CD4-positive, alpha-beta memory T cell (primary cell): ENCODE measurements around the gene PDLIM7. TPM values are rescaled to one million over a fixed set of nuclear protein-coding genes. Genes with fewer than 3 reads are reported as not detected.
"Not testable (repeated sequence)": the region's sequence is repeated elsewhere in the genome, so short reads cannot be mapped to it uniquely, and the experiment has no call there.

ENCODE experiments used
- CTCF ChIA-PET: fragments of 350-600 bp; sonication (Branson Sonifier 250); formaldehyde crosslinking; loops from one replicate; lab custom pipeline; 2021; ENCODE audit warnings: inconsistent platforms; ENCODE audit not compliant: partially characterized antibody; lab: Charles Lee
- POLR2A ChIA-PET: fragments of 350-600 bp; sonication (Branson Sonifier 250); formaldehyde crosslinking; loops from one replicate; lab custom pipeline; 2021; ENCODE audit not compliant: partially characterized antibody; lab: Charles Lee
- DNase-seq, 5 donors: peaks; one replicate each; pipeline versions ENCODE4 v3.0.0 to v3.0.0-alpha.2; 2020 to 2022; ENCODE audit warnings: mixed read lengths in 1 of 5
- H3K27ac ChIP-seq: one replicate; pipeline ENCODE4 v1.7.0; 2013; ENCODE audit warnings: low read depth, low read length
- H3K27me3 ChIP-seq: 2 replicates; pipeline ENCODE4 v1.7.0; 2013; ENCODE audit warnings: mild to moderate bottlenecking, low read length, moderate library complexity; ENCODE audit not compliant: insufficient read depth
- H3K36me3 ChIP-seq: 2 replicates; pipeline ENCODE4 v1.7.0; 2013; ENCODE audit warnings: mild to moderate bottlenecking, low read length, moderate library complexity; ENCODE audit not compliant: insufficient read depth
- H3K4me1 ChIP-seq: 2 replicates; pipeline ENCODE4 v1.7.0; 2013; ENCODE audit warnings: mild to moderate bottlenecking, low read length, moderate library complexity; ENCODE audit not compliant: insufficient read depth
- H3K4me3 ChIP-seq, 2 donors: one replicate each; pipeline ENCODE4 v1.7.0; 2013; ENCODE audit warnings: low read length in 2 of 2, mild to moderate bottlenecking in 1 of 2
- H3K9me3 ChIP-seq, 2 donors: one replicate each; pipeline ENCODE4 v1.7.0; 2013; ENCODE audit warnings: low read length in 2 of 2, control low read depth in 1 of 2; ENCODE audit not compliant: control insufficient read depth in 1 of 2
- H3K27ac Mint-ChIP-seq, 7 donors: one replicate each; pipeline ENCODE4 v1.8.0; 2020 to 2021; ENCODE audit warnings: mixed read lengths in 7 of 7, mild to moderate bottlenecking in 6 of 7, inconsistent platforms in 3 of 7, moderate library complexity in 3 of 7
- H3K27me3 Mint-ChIP-seq, 2 donors: one replicate each; pipeline ENCODE4 v1.8.0; 2020 to 2021; ENCODE audit warnings: mixed read lengths in 2 of 2
- H3K36me3 Mint-ChIP-seq, 2 donors: one replicate each; pipeline ENCODE4 v1.8.0; 2020 to 2021; ENCODE audit warnings: mixed read lengths in 2 of 2, inconsistent platforms in 1 of 2, mild to moderate bottlenecking in 1 of 2
- H3K4me1 Mint-ChIP-seq, 4 donors: one replicate each; pipeline ENCODE4 v1.8.0; 2020 to 2021; ENCODE audit warnings: mixed read lengths in 4 of 4, mild to moderate bottlenecking in 1 of 4
- H3K4me3 Mint-ChIP-seq, 8 donors: one replicate each; pipeline ENCODE4 v1.8.0; 2020 to 2021; ENCODE audit warnings: mixed read lengths in 8 of 8, mild to moderate bottlenecking in 7 of 8, moderate library complexity in 6 of 8, inconsistent platforms in 3 of 8
- H3K9me3 Mint-ChIP-seq, 8 donors: one replicate each; pipeline ENCODE4 v1.8.0; 2020 to 2021; ENCODE audit warnings: mixed read lengths in 8 of 8, mild to moderate bottlenecking in 5 of 8, inconsistent platforms in 3 of 8, moderate library complexity in 1 of 8
- intact Hi-C: fragments of 100-400 bp; cut with micrococcal nuclease; formaldehyde crosslinking; loops from one replicate; pipeline ENCODE4 v1.15.1; 2023
- polyA plus RNA-seq, 2 donors: library from polyadenylated mRNA; unstranded; fragments of 300-500 nt; fragmentation: Illumina TruSeq; gene quantifications; one replicate each; pipeline ENCODE4 v1.2.3, GENCODE V29; 2021
- total RNA-seq, 2 experiments: library from RNA; stranded (reverse); gene quantifications; one replicate each; pipeline ENCODE4 v1.2.3, GENCODE V29; 2021

The PDLIM7 gene
- total and polyA plus RNA-seq, 4 experiments from 2014 or later, result 3.3 to 7.3 (median 4.6) TPM

GRCh38 chr5:177538876-177539275 is 41.5 kb upstream of the PDLIM7 start:
- POLR2A ChIA-PET, result no interaction called here
- Mint-ChIP-seq H3K9me3 (no peaks in the 10 kb centered on the region), H3K4me3 (no peak overlapping the region), H3K27ac (no peak overlapping the region), H3K36me3 (peaks cover 19 to 64% of the 10 kb centered on the region in 2 donors), H3K27me3 (no peaks in the 10 kb centered on the region), H3K4me1 (peaks cover 0 to 18% (median 9%) of the 10 kb centered on the region in 4 donors)
- Histone ChIP-seq H3K4me3 (no peak overlapping the region), H3K9me3 (no peaks in the 10 kb centered on the region), H3K27me3 (no peaks in the 10 kb centered on the region), H3K36me3 (peaks cover 40% of the 10 kb centered on the region), H3K27ac (no peak overlapping the region), H3K4me1 (no peaks in the 10 kb centered on the region)
- CTCF ChIA-PET, result interaction anchor here (1.1 to 1.5 kb wide), 2 partner anchors 23 to 68 kb away, joined by 3 to 4 read pairs; partner anchors contain the start of gene DDX41
- intact Hi-C loops, result no loop called here
- DNase-seq, result no peak

GRCh38 chr5:177537389-177538361 is 40.3 kb upstream of the PDLIM7 start:
- Histone ChIP-seq H3K4me1 (no peaks in the 10 kb centered on the region), H3K27me3 (no peaks in the 10 kb centered on the region), H3K27ac (no peak overlapping the region), H3K4me3 (no peak overlapping the region), H3K36me3 (peaks cover 43% of the 10 kb centered on the region), H3K9me3 (no peaks in the 10 kb centered on the region)
- Mint-ChIP-seq H3K4me1 (peaks cover 0 to 12% (median 4%) of the 10 kb centered on the region in 4 donors), H3K27me3 (no peaks in the 10 kb centered on the region), H3K27ac (peak overlapping the region in 4 of 7 donors; percentile 29 to 88 (median 52)), H3K36me3 (peaks cover 22 to 68% of the 10 kb centered on the region in 2 donors), H3K4me3 (no peak overlapping the region), H3K9me3 (no peaks in the 10 kb centered on the region)
- intact Hi-C loops, result no loop called here
- DNase-seq, result no peak
- ChIA-PET POLR2A (interaction anchor here (0.7 kb wide), 1 partner anchor 8 kb away, joined by 3 read pairs; no protein-coding TSS in a partner anchor), CTCF (interaction anchor here (1.1 to 1.2 kb wide), 2 partner anchors 38 to 70 kb away, joined by 3 to 4 read pairs; no protein-coding TSS in a partner anchor)

GRCh38 chr5:177536386-177536785 is 39.0 kb upstream of the PDLIM7 start:
- Mint-ChIP-seq H3K27ac (peak overlapping the region in 2 of 7 donors; percentile 15 to 69), H3K9me3 (no peaks in the 10 kb centered on the region), H3K36me3 (peaks cover 27 to 67% of the 10 kb centered on the region in 2 donors)

GRCh38 chr5:177535125-177535524 is 37.7 kb upstream of the PDLIM7 start:
- H3K36me3 ChIP-seq, result peaks cover 56% of the 10 kb centered on the region

More at GRCh38 chr5:177536386-177536785, 39.0 kb upstream of the PDLIM7 start:
- H3K9me3 ChIP-seq, result no peaks in the 10 kb centered on the region
- no peaks in the 10 kb centered on the region for H3K27me3 Mint-ChIP-seq
- H3K36me3 ChIP-seq, result peaks cover 45% of the 10 kb centered on the region
- intact Hi-C loops, result no loop called here
- H3K27me3 ChIP-seq, result no peaks in the 10 kb centered on the region
- H3K4me1 ChIP-seq, result no peaks in the 10 kb centered on the region
- H3K27ac ChIP-seq, result no peak overlapping the region
- peaks cover 0 to 12% (median 3%) of the 10 kb centered on the region in 4 donors for H3K4me1 Mint-ChIP-seq
- no peak for DNase-seq
- no peak overlapping the region for H3K4me3 ChIP-seq
- ChIA-PET POLR2A (no interaction called here), CTCF (no interaction called here)
- H3K4me3 Mint-ChIP-seq, result peak overlapping the region in 1 of 8 donors; percentile 45

GRCh38 chr5:177534433-177534832 is 37.0 kb upstream of the PDLIM7 start:
- H3K4me3 ChIP-seq, H3K27ac Mint-ChIP-seq, H3K9me3 Mint-ChIP-seq, H3K4me1 Mint-ChIP-seq, intact Hi-C loops, H3K27me3 Mint-ChIP-seq, DNase-seq, H3K9me3 ChIP-seq, H3K4me3 Mint-ChIP-seq, H3K27me3 ChIP-seq, H3K4me1 ChIP-seq, H3K27ac ChIP-seq: not testable (repeated sequence)
- POLR2A ChIA-PET, result interaction anchor here (0.6 kb wide), 1 partner anchor 1092 kb away, joined by 3 read pairs; no protein-coding TSS in a partner anchor
- H3K36me3 ChIP-seq, result peaks cover 62% of the 10 kb centered on the region
- CTCF ChIA-PET, result interaction anchor here (0.7 to 0.9 kb wide), 2 partner anchors 33 to 224 kb away, joined by 3 read pairs; no protein-coding TSS in a partner anchor
- peaks cover 38 to 64% of the 10 kb centered on the region in 2 donors for H3K36me3 Mint-ChIP-seq

More at GRCh38 chr5:177535125-177535524, 37.7 kb upstream of the PDLIM7 start:
- no peak overlapping the region for H3K4me3 ChIP-seq
- H3K27ac ChIP-seq, result no peak overlapping the region
- H3K9me3 ChIP-seq, result no peaks in the 10 kb centered on the region
- H3K36me3 Mint-ChIP-seq, result peaks cover 34 to 67% of the 10 kb centered on the region in 2 donors
- H3K4me1 Mint-ChIP-seq, result peaks cover 0 to 9% (median 3%) of the 10 kb centered on the region in 4 donors
- POLR2A ChIA-PET, result no interaction called here
- no peaks in the 10 kb centered on the region for H3K27me3 Mint-ChIP-seq
- CTCF ChIA-PET, result no interaction called here
- no peak overlapping the region for H3K4me3 Mint-ChIP-seq
- no peak for DNase-seq
- no peaks in the 10 kb centered on the region for H3K9me3 Mint-ChIP-seq
- H3K27me3 ChIP-seq, result no peaks in the 10 kb centered on the region
- H3K4me1 ChIP-seq, result no peaks in the 10 kb centered on the region
- intact Hi-C loops, result no loop called here
- H3K27ac Mint-ChIP-seq, result peak overlapping the region in 1 of 7 donors; percentile 38

- H3K4me1 Mint-ChIP-seq, result peaks cover 0 to 5% (median 2%) of the 10 kb centered on the region in 4 donors
- intact Hi-C loops, result no loop called here
- Histone ChIP-seq H3K4me1 (no peaks in the 10 kb centered on the region), H3K27ac (no peak overlapping the region), H3K36me3 (peaks cover 38% of the 10 kb centered on the region), H3K27me3 (no peaks in the 10 kb centered on the region), H3K9me3 (no peaks in the 10 kb centered on the region), H3K4me3 (no peak overlapping the region)
- no peak overlapping the region for H3K4me3 Mint-ChIP-seq
- CTCF ChIA-PET, result interaction anchor here (0.8 to 2.2 kb wide), 4 partner anchors 14 to 461 kb away, joined by 3 to 7 read pairs (median 3); no protein-coding TSS in a partner anchor
- no peak for DNase-seq
- no peaks in the 10 kb centered on the region for H3K27me3 Mint-ChIP-seq
- H3K36me3 Mint-ChIP-seq, result peaks cover 28 to 39% of the 10 kb centered on the region in 2 donors
- POLR2A ChIA-PET, result interaction anchor here (1.1 kb wide), 1 partner anchor 11 kb away, joined by 5 read pairs; no protein-coding TSS in a partner anchor
- H3K27ac Mint-ChIP-seq, result peak overlapping the region in 3 of 7 donors; percentile 25 to 57 (median 48)
- H3K9me3 Mint-ChIP-seq, result no peaks in the 10 kb centered on the region
These were observed 34.0 kb upstream of the PDLIM7 start for GRCh38 chr5:177531209-177531940.
